Stimulated activated CD8-positive, alpha-beta memory T cell treated with anti-CD3 and anti-CD28 coated beads, Interleukin-12 subunit alpha, Interleukin-12 subunit beta, amount 100 ng/mL, for 24 hours (primary cell): Measurements from ENCODE around the gene RBM4B.

Source experiments
- DNase-seq: peaks from one replicate; pipeline ENCODE4 v3.0.0-alpha.2; 2020; ENCODE audit errors: extremely low read depth

RBM4B gene

GRCh38 chr11:66686801-66687750 is 9.4 kb upstream of the RBM4B start:
- DNase-seq: no peak

- DNase-seq: no peak
These were observed 8.6 kb upstream of the RBM4B start for GRCh38 chr11:66686100-66686785.

GRCh38 chr11:66685276-66686099 is 7.8 kb upstream of the RBM4B start:
- DNase-seq: no peak

- DNase-seq: no peak
These were observed 6.9 kb upstream of the RBM4B start for GRCh38 chr11:66684635-66685034.

GRCh38 chr11:66683877-66684276 is 6.2 kb upstream of the RBM4B start:
- DNase-seq: no peak

GRCh38 chr11:66680966-66681645 is 3.4 kb upstream of the RBM4B start:
- no peak for DNase-seq

GRCh38 chr11:66676931-66677598 is 622 bp downstream of the RBM4B start:
- DNase-seq: no peak

GRCh38 chr11:66676282-66676919 is 1.3 kb downstream of the RBM4B start:
- DNase-seq: no peak

GRCh38 chr11:66674964-66675602 is 2.6 kb downstream of the RBM4B start:
- DNase-seq: no peak

GRCh38 chr11:66670816-66671215 is 6.9 kb downstream of the RBM4B start:
- no peak for DNase-seq

- DNase-seq: no peak
These were observed 12.3 kb downstream of the RBM4B start for GRCh38 chr11:66665369-66665768.

GRCh38 chr11:66663741-66664296 is 13.9 kb downstream of the RBM4B start:
- DNase-seq: no peak

- no peak for DNase-seq
These were observed 17.9 kb downstream of the RBM4B start for GRCh38 chr11:66659763-66660162.

- DNase-seq: no peak
These were observed 24.6 kb downstream of the RBM4B start for GRCh38 chr11:66653123-66653522.

- DNase-seq: no peak
These were observed 25.0 kb downstream of the RBM4B start for GRCh38 chr11:66652651-66653050.

GRCh38 chr11:66651016-66651415 is 26.7 kb downstream of the RBM4B start:
- DNase-seq: no peak

GRCh38 chr11:66649903-66650302 is 27.8 kb downstream of the RBM4B start:
- no peak for DNase-seq

GRCh38 chr11:66646828-66647227 is 30.9 kb downstream of the RBM4B start:
- no peak for DNase-seq

GRCh38 chr11:66643745-66644437 is 33.8 kb downstream of the RBM4B start:
- DNase-seq: no peak
